ENCODE measurements around the gene SLC6A17.

SLC6A17 gene

GRCh38 chr1:110188035-110188618, 37.8 kb downstream of the SLC6A17 start:
- no peaks in the 10 kb centered on the region for H3K9me2 ChIP-seq (replicated peaks; ENCODE audit: low read depth, low read length)
- H3K36me3 ChIP-seq (ENCODE audit: insufficient read depth, low read length), result no peaks in the 10 kb centered on the region
- no peaks in the 10 kb centered on the region for H4K20me1 ChIP-seq (ENCODE audit: insufficient read depth, low read length, poor library complexity, severe bottlenecking)
- H3K4me2 ChIP-seq (ENCODE audit: low read depth, low read length, poor library complexity, severe bottlenecking), result no peak overlapping the region
- no peak overlapping the region for H3K4me3 ChIP-seq (ENCODE audit: low read length, poor library complexity, severe bottlenecking)
- no peaks in the 10 kb centered on the region for H3K79me2 ChIP-seq (ENCODE audit: insufficient read depth, low read length)
- no peak overlapping the region for H3K9ac ChIP-seq (ENCODE audit: low read depth, low read length, poor library complexity, severe bottlenecking)
- TF ChIP-seq CTCF (conservative IDR thresholded peaks at IDR 0.05; ENCODE audit: low read length), result no peak
- TF ChIP-seq EZH2phosphoT487 (IDR thresholded peaks at IDR 0.05; ENCODE audit: borderline replicate concordance), result no peak
- H3F3A ChIP-seq (ENCODE audit: low read depth), result no peaks in the 10 kb centered on the region
- H3K27me3 ChIP-seq (ENCODE audit: insufficient read depth, low read length, poor library complexity, severe bottlenecking), result no peaks in the 10 kb centered on the region
- no peaks in the 10 kb centered on the region for H3K9me3 ChIP-seq (ENCODE audit: insufficient read depth, low read depth, low read length)
- H3K4me1 ChIP-seq (ENCODE audit: insufficient read depth, low read length, poor library complexity, severe bottlenecking), result no peaks in the 10 kb centered on the region
- H2AFZ ChIP-seq (ENCODE audit: low read length), result no peak overlapping the region

GRCh38 chr1:110189181-110189580, 38.9 kb downstream of the SLC6A17 start:
- H3K36me3 ChIP-seq (ENCODE audit: insufficient read depth, low read length), result no peaks in the 10 kb centered on the region
- no peak overlapping the region for H3K4me3 ChIP-seq (ENCODE audit: low read length, poor library complexity, severe bottlenecking)
- H3K4me2 ChIP-seq (ENCODE audit: low read depth, low read length, poor library complexity, severe bottlenecking), result no peak overlapping the region
- no peak for TF ChIP-seq CTCF (conservative IDR thresholded peaks at IDR 0.05; ENCODE audit: low read length)
- TF ChIP-seq EZH2phosphoT487 (IDR thresholded peaks at IDR 0.05; ENCODE audit: borderline replicate concordance), result no peak
- no peaks in the 10 kb centered on the region for H3K4me1 ChIP-seq (ENCODE audit: insufficient read depth, low read length, poor library complexity, severe bottlenecking)
- no peaks in the 10 kb centered on the region for H3K27me3 ChIP-seq (ENCODE audit: insufficient read depth, low read length, poor library complexity, severe bottlenecking)
- no peaks in the 10 kb centered on the region for H4K20me1 ChIP-seq (ENCODE audit: insufficient read depth, low read length, poor library complexity, severe bottlenecking)
- H3K9ac ChIP-seq (ENCODE audit: low read depth, low read length, poor library complexity, severe bottlenecking), result no peak overlapping the region
- no peaks in the 10 kb centered on the region for H3K9me2 ChIP-seq (replicated peaks; ENCODE audit: low read depth, low read length)
- no peaks in the 10 kb centered on the region for H3F3A ChIP-seq (ENCODE audit: low read depth)
- no peaks in the 10 kb centered on the region for H3K9me3 ChIP-seq (ENCODE audit: insufficient read depth, low read depth, low read length)
- H2AFZ ChIP-seq (ENCODE audit: low read length), result no peak overlapping the region
- H3K79me2 ChIP-seq (ENCODE audit: insufficient read depth, low read length), result no peaks in the 10 kb centered on the region

- H3K9me3 ChIP-seq (ENCODE audit: insufficient read depth, low read depth, low read length), result no peaks in the 10 kb centered on the region
- H2AFZ ChIP-seq (ENCODE audit: low read length), result no peak overlapping the region
- no peaks in the 10 kb centered on the region for H3K9me2 ChIP-seq (replicated peaks; ENCODE audit: low read depth, low read length)
- H3K4me1 ChIP-seq (ENCODE audit: insufficient read depth, low read length, poor library complexity, severe bottlenecking), result no peaks in the 10 kb centered on the region
- TF ChIP-seq CTCF (conservative IDR thresholded peaks at IDR 0.05; ENCODE audit: low read length), result no peak
- no peak for TF ChIP-seq EZH2phosphoT487 (IDR thresholded peaks at IDR 0.05; ENCODE audit: borderline replicate concordance)
- no peaks in the 10 kb centered on the region for H3K36me3 ChIP-seq (ENCODE audit: insufficient read depth, low read length)
- H3K27me3 ChIP-seq (ENCODE audit: insufficient read depth, low read length, poor library complexity, severe bottlenecking), result no peaks in the 10 kb centered on the region
- no peaks in the 10 kb centered on the region for H4K20me1 ChIP-seq (ENCODE audit: insufficient read depth, low read length, poor library complexity, severe bottlenecking)
- H3K4me2 ChIP-seq (ENCODE audit: low read depth, low read length, poor library complexity, severe bottlenecking), result no peak overlapping the region
- H3K79me2 ChIP-seq (ENCODE audit: insufficient read depth, low read length), result no peaks in the 10 kb centered on the region
- no peaks in the 10 kb centered on the region for H3F3A ChIP-seq (ENCODE audit: low read depth)
- no peak overlapping the region for H3K9ac ChIP-seq (ENCODE audit: low read depth, low read length, poor library complexity, severe bottlenecking)
- no peak overlapping the region for H3K4me3 ChIP-seq (ENCODE audit: low read length, poor library complexity, severe bottlenecking)
Measured at GRCh38 chr1:110190282-110190929, 40.1 kb downstream of the SLC6A17 start.
